NCI-H2171 treated with DMSO at 0.1 percent for 48 hours (cell line): ENCODE results near the gene GPR15LG.
"Not testable (repeated sequence)": the region's sequence is repeated elsewhere in the genome, so short reads cannot be mapped to it uniquely, and the experiment has no call there.

ENCODE experiments used
- DNase-seq: peaks from one replicate; lab custom pipeline; 2025; lab: John Stamatoyannopoulos, UW

The GPR15LG gene

GRCh38 chr10:84166620-84167288 is 6.8 kb upstream of the GPR15LG start:
- DNase-seq: no peak

- DNase-seq: not testable (repeated sequence)
Measured at GRCh38 chr10:84167289-84167653, 6.3 kb upstream of the GPR15LG start.

GRCh38 chr10:84168382-84168781 is 5.2 kb upstream of the GPR15LG start:
- not testable (repeated sequence) for DNase-seq

- DNase-seq: not testable (repeated sequence)
Measured at GRCh38 chr10:84171237-84171636, 2.4 kb upstream of the GPR15LG start.

- not testable (repeated sequence) for DNase-seq
Measured at GRCh38 chr10:84171700-84172466, 1.7 kb upstream of the GPR15LG start.

GRCh38 chr10:84172467-84173356 is 889 bp upstream of the GPR15LG start:
- DNase-seq: no peak

GRCh38 chr10:84175436-84175835 is 1.8 kb downstream of the GPR15LG start:
- no peak for DNase-seq

- DNase-seq: no peak
Measured at GRCh38 chr10:84176351-84176750, 2.8 kb downstream of the GPR15LG start.

GRCh38 chr10:84176836-84177474 is 3.4 kb downstream of the GPR15LG start:
- DNase-seq: no peak

GRCh38 chr10:84177541-84178141 is 4.0 kb downstream of the GPR15LG start:
- no peak for DNase-seq

GRCh38 chr10:84178160-84178609 is 4.6 kb downstream of the GPR15LG start:
- no peak for DNase-seq

GRCh38 chr10:84179059-84179710 is 5.6 kb downstream of the GPR15LG start:
- peak; percentile 85 for DNase-seq

GRCh38 chr10:84180386-84180785 is 6.8 kb downstream of the GPR15LG start:
- not testable (repeated sequence) for DNase-seq

- DNase-seq: no peak
Measured at GRCh38 chr10:84181631-84182030, 8.0 kb downstream of the GPR15LG start.

- DNase-seq: no peak
Measured at GRCh38 chr10:84184517-84184916, 10.9 kb downstream of the GPR15LG start.

GRCh38 chr10:84185526-84186175 is 12.1 kb downstream of the GPR15LG start:
- DNase-seq: no peak

- DNase-seq: no peak
Measured at GRCh38 chr10:84188815-84189214, 15.2 kb downstream of the GPR15LG start.

- no peak for DNase-seq
Measured at GRCh38 chr10:84190621-84191020, 17.0 kb downstream of the GPR15LG start.

- DNase-seq: no peak
Measured at GRCh38 chr10:84191106-84191505, 17.5 kb downstream of the GPR15LG start.

- DNase-seq: no peak
Measured at GRCh38 chr10:84193327-84193726, 19.7 kb downstream of the GPR15LG start.
